ENCODE measurements around the gene HOTAIR. TPM values are rescaled to one million over a fixed set of nuclear protein-coding genes. Genes with fewer than 3 reads are reported as not detected.

HOTAIR gene
- total RNA-seq, 1 experiment from 2014 or later: 5.5 TPM

DNA sequence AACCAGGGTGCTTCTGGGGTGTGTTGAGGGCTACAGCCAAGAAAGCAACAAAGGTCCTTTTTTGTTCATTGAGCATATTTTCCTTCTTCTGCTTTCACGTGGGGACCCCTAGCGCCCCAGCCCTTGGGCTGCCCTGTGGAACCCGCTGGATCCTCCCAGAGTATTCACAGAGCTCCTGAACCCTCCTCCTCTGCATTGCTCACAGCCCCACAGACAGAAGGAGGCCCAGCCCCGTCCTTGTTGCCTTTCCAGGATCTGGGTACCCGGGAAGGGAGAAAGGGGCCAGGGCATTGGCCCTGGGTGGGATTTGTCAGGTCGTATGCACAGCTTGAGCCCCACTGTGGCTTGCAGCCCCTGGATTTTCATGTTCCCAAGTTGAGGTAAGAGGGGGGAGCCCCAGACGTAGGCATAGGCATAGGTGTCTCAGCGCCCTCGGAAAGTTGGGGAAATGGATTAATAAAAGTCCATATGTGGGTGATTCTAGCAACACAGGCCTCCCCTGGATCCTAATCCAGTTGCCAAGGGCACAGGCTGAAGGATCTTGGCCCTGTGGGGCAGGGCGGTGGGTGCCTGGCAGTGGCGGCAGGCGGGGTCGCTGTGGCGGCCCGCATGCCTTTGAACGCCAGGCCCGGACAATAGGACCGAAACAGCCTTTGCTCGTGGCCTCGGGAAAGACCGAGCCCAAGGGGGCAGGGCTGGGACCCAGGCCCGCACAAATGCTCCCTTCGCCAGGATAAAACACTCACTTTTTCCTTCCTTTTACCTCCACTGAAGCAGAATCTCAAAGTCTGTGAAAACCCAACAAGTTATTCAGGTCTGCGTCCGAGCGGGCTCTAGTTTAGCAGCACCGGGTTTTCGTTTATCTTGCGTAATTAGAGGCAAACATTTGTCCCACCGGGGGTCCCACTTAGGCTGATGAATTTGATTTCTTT lies 7.1 kb upstream of the HOTAIR start:
- no peak for DNase-seq (ENCODE audit: low spot score)
- Histone ChIP-seq H3K27me3 (replicated peaks; ENCODE audit: insufficient read depth, low read depth, low read length, poor library complexity) (no peaks in the 10 kb centered on the region), H3K4me3 (ENCODE audit: low read depth, low read length, poor library complexity, severe bottlenecking) (no peak overlapping the region), H3K9me3 (ENCODE audit: low read depth, low read length, poor library complexity, severe bottlenecking) (no peaks in the 10 kb centered on the region), H3K4me1 (ENCODE audit: insufficient read depth, low read length, poor library complexity, severe bottlenecking) (peaks cover 42% of the 10 kb centered on the region), H3K27ac (ENCODE audit: low read depth, low read length, poor library complexity, severe bottlenecking) (peak overlapping the region; percentile 35), H3K36me3 (ENCODE audit: insufficient read depth, low read length, poor library complexity, severe bottlenecking) (no peaks in the 10 kb centered on the region)
- intact Hi-C loops (cut with micrococcal nuclease; ENCODE audit: unreplicated experiment): loop anchor here (5.0 to 10.0 kb wide), 3 partner anchors 215 to 393 kb away; no protein-coding TSS in a partner anchor
- TF ChIP-seq, protein P1, sequence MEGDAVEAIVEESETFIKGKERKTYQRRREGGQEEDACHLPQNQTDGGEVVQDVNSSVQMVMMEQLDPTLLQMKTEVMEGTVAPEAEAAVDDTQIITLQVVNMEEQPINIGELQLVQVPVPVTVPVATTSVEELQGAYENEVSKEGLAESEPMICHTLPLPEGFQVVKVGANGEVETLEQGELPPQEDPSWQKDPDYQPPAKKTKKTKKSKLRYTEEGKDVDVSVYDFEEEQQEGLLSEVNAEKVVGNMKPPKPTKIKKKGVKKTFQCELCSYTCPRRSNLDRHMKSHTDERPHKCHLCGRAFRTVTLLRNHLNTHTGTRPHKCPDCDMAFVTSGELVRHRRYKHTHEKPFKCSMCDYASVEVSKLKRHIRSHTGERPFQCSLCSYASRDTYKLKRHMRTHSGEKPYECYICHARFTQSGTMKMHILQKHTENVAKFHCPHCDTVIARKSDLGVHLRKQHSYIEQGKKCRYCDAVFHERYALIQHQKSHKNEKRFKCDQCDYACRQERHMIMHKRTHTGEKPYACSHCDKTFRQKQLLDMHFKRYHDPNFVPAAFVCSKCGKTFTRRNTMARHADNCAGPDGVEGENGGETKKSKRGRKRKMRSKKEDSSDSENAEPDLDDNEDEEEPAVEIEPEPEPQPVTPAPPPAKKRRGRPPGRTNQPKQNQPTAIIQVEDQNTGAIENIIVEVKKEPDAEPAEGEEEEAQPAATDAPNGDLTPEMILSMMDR (conservative IDR thresholded peaks at IDR 0.05; ENCODE audit: low read depth, low read length): no peak
- no peak for TF ChIP-seq EZH2 (IDR thresholded peaks at IDR 0.05; ENCODE audit: borderline replicate concordance, low read depth, low read length, poor library complexity, severe bottlenecking)
- BruUV-seq (replicated peaks): no TSS peak
- POLR2A ChIA-PET (ENCODE audit: low non-redundant PET): no interaction called here
- CTCF ChIA-PET: interaction anchor here (0.5 kb wide), 2 partner anchors 27 to 210 kb away, joined by 4 read pairs; partner anchors contain the start of gene HOXC8

- Histone ChIP-seq H3K4me1 (ENCODE audit: insufficient read depth, low read length, poor library complexity, severe bottlenecking) (peaks cover 41% of the 10 kb centered on the region), H3K4me3 (ENCODE audit: low read depth, low read length, poor library complexity, severe bottlenecking) (no peak overlapping the region), H3K27me3 (replicated peaks; ENCODE audit: insufficient read depth, low read depth, low read length, poor library complexity) (no peaks in the 10 kb centered on the region), H3K36me3 (ENCODE audit: insufficient read depth, low read length, poor library complexity, severe bottlenecking) (no peaks in the 10 kb centered on the region), H3K27ac (ENCODE audit: low read depth, low read length, poor library complexity, severe bottlenecking) (peak overlapping the region; percentile 53), H3K9me3 (ENCODE audit: low read depth, low read length, poor library complexity, severe bottlenecking) (peaks cover 2% of the 10 kb centered on the region)
- no TSS peak for BruUV-seq (replicated peaks)
- no peak for TF ChIP-seq EZH2 (IDR thresholded peaks at IDR 0.05; ENCODE audit: borderline replicate concordance, low read depth, low read length, poor library complexity, severe bottlenecking)
- CTCF ChIA-PET: interaction anchor here (1.0 kb wide), 1 partner anchor 220 kb away, joined by 4 read pairs; no protein-coding TSS in a partner anchor
- POLR2A ChIA-PET (ENCODE audit: low non-redundant PET): no interaction called here
- intact Hi-C loops (cut with micrococcal nuclease; ENCODE audit: unreplicated experiment): loop anchor here (5.0 to 10.0 kb wide), 3 partner anchors 214 to 394 kb away; no protein-coding TSS in a partner anchor
- DNase-seq (ENCODE audit: low spot score): no peak
These were observed 6.2 kb upstream of the HOTAIR start for GRCh38 chr12:53980802-53981496.

GRCh38 chr12:53980104-53980801 lies 5.5 kb upstream of the HOTAIR start:
- intact Hi-C loops (cut with micrococcal nuclease; ENCODE audit: unreplicated experiment): loop anchor here (5.0 to 10.0 kb wide), 3 partner anchors 213 to 395 kb away; no protein-coding TSS in a partner anchor
- no peaks in the 10 kb centered on the region for H3K36me3 ChIP-seq (ENCODE audit: insufficient read depth, low read length, poor library complexity, severe bottlenecking)
- TF ChIP-seq EZH2 (IDR thresholded peaks at IDR 0.05; ENCODE audit: borderline replicate concordance, low read depth, low read length, poor library complexity, severe bottlenecking): no peak
- TF ChIP-seq, protein P1 (conservative IDR thresholded peaks at IDR 0.05; ENCODE audit: low read depth, low read length): no peak
- BruUV-seq (replicated peaks): no TSS peak
- DNase-seq (ENCODE audit: low spot score): no peak
- peaks cover 6% of the 10 kb centered on the region for H3K9me3 ChIP-seq (ENCODE audit: low read depth, low read length, poor library complexity, severe bottlenecking)
- ChIA-PET CTCF (interaction anchor here (1.0 kb wide), 1 partner anchor 221 kb away, joined by 4 read pairs; no protein-coding TSS in a partner anchor), POLR2A (ENCODE audit: low non-redundant PET) (no interaction called here)
- peaks cover 45% of the 10 kb centered on the region for H3K4me1 ChIP-seq (ENCODE audit: insufficient read depth, low read length, poor library complexity, severe bottlenecking)
- H3K27ac ChIP-seq (ENCODE audit: low read depth, low read length, poor library complexity, severe bottlenecking): peak overlapping the region; percentile 32
- H3K27me3 ChIP-seq (replicated peaks; ENCODE audit: insufficient read depth, low read depth, low read length, poor library complexity): no peaks in the 10 kb centered on the region
- no peak overlapping the region for H3K4me3 ChIP-seq (ENCODE audit: low read depth, low read length, poor library complexity, severe bottlenecking)
